GM15510 (cell line): ENCODE data around the gene PLEKHG5.

ENCODE experiments used
- POLR2A ChIP-seq: IDR thresholded peaks from 3 replicates; pipeline ENCODE4 v1.6.1; 2011; ENCODE audit warnings: borderline replicate concordance; ENCODE audit not compliant: insufficient read length; ENCODE audit errors: extremely low read depth

Gene PLEKHG5

DNA sequence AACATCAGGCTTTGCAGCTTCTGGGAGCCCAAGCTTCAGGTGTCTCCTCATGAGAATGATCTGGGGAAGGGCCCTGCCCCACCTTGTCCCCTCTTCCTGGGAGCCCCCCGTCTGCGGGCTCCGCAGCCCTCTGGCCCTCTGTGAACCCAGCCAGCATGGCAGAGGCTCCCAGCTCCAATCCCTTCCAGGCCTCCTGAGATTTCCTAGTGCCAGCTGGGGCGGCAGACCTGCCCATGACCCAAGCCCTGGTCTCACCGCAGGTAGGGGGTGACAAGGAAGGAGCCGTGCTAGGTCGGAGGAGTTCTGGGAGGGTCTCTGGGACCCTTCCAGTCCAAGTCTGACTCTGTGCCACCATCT lies 7.7 kb downstream of the PLEKHG5 start:
- TF ChIP-seq POLR2A, result no peak

DNA sequence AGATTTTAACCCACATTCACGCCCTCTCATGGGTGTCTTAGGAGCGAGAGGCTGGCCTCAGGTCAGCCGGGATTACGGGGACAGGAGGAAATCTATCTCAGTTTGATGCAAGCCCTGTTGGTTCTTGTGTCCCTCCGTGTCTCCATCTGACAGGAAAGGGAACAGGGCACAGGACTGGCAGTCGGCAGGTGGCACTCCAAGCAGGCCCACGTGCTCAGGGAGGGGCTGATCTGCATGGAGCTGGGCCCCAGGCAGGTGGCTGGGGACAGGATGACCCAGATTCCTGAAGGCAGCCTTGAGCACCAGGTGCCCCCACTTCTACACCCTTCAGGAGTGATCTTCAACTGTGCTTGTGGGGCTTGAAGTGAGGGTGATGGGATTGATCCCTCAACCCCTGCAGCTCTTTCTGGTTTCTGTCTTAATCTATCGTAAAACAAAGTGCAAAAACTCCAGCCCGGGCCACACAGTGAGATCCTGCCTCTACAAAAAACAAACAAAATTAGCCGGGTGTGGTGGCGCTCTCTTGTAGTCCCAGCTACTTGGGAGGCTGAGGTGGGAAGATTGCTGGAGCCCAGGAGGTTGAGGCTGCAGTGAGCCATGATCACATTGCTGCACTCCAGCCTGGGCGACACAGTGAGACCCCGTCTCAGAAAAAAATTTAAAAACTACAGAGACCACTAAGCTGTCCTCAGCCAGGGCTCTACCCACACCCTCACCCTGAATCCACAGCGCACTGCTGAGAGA lies 8.3 kb downstream of the PLEKHG5 start:
- no peak for TF ChIP-seq POLR2A

DNA sequence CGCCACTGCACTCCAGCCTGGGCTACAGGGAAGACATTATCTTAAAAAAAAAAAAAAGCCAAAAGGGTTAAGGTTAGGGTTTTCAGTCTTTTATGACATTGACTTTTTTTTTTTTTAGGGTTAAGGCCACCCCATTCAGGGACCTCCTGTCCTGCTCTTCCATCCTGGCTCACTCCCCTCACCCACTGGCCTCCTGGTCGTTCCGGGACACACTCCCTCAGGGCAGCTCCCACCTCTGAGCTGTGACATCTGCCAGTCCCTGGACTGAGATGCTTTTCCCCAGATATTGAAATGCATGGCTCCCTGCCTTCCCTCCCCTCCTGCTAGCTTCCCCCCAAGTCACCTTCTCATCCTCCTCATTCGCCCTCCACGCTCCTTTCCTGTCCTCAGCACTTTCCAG lies 9.6 kb downstream of the PLEKHG5 start:
- TF ChIP-seq POLR2A, result no peak

- no peak for TF ChIP-seq POLR2A
Measured at GRCh38 chr1:6477039-6477820, 14.2 kb downstream of the PLEKHG5 start.

DNA sequence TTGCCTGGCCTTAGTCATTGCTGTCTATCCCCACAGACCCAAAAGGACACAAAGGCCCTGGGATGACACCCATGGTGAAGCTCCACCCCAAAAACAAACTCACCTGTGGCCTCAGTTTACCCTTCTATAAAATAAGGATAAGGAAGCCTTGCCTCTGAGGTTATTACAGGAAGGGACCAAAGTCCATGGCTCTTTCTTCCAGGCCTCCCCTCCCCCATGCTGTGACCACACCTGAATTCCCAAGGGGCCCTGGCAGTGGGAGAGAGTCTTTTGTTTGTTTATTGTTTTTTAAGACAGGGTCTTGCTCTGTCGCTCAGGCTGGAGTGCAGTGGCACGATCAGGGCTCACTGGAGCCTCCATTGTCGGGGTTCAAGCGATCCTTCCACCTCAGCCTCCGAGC lies 15.0 kb downstream of the PLEKHG5 start:
- no peak for TF ChIP-seq POLR2A

GRCh38 chr1:6475381-6476133 lies 15.9 kb downstream of the PLEKHG5 start:
- TF ChIP-seq POLR2A, result no peak

DNA sequence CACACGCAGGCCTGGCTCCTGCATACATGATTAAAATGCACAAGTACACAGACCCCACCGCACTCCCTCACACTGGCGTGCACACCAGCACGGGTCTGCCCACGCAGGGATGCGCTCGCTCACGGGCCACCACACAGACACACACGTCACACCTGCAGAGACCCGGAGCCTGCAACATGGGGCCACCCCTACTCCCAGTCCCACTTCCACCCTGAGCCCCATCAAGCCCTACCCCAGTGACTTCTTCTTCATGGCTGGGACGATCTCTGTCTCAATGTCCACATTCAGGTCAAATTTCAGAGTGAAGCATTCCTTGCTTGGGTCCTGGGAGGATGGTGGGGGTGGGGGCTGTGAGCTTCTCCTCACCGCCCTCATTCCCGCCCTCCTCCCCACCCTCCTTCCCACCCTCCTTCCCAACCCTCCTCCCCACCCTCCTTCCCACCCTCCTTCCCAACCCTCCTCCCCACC lies 16.6 kb downstream of the PLEKHG5 start:
- TF ChIP-seq POLR2A, result no peak

- no peak for TF ChIP-seq POLR2A
Measured at GRCh38 chr1:6473974-6474814, 17.3 kb downstream of the PLEKHG5 start.

DNA sequence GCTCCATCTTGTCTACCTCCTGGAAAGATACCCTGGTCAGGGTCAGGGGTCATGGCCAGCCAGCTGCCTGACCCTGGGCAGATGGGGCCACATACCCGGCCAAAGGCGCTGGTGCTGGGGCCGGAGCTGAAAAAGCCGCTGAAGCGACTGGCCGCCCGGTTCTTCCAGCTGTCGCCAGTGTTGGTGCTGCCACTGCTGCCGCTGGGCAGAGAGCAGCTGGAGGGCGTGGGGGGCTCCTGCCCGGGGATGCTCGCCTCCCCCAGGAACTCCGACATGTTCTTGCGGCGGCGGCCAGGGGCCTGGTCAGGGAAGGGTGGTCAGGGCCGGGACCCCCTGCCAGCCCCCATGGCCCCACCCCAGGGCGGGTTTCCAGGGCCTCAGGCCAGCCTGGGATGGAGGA lies 18.3 kb downstream of the PLEKHG5 start:
- no peak for TF ChIP-seq POLR2A

DNA sequence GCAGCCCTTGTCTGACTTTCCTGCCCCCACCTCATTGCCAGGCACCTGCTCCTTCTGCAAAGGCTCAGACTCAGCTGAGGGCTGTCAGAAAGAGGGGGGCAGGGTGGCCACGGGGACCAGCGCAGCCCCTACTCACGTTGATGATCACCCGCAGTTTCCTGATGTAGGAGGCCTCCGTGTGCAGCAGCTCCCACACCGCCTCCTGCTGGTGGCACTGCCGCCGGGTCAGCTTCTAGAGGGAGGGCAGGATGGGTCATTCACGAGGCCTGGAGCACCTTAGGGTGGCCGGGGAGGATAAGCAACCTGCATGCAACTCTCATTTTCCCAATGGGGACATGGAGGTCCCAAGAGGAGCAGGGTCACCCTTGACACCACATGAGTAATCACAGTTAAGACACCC lies 19.1 kb downstream of the PLEKHG5 start:
- TF ChIP-seq POLR2A, result no peak

- TF ChIP-seq POLR2A, result no peak
Measured at GRCh38 chr1:6471970-6472368, 19.5 kb downstream of the PLEKHG5 start.

- TF ChIP-seq POLR2A, result no peak
Measured at GRCh38 chr1:6471086-6471969, 20.1 kb downstream of the PLEKHG5 start.
